Islet of Langerhans (tissue), 1 donor: Measurements from ENCODE around the gene RASSF9.

Experiments used
- FAIRE-seq: peaks from one replicate; lab custom pipeline; 2011; peaks lifted over from hg19 to GRCh38; lab: Jason Lieb, UNC

The RASSF9 gene

GRCh38 chr12:85821206-85821605 lies 15.0 kb downstream of the RASSF9 start:
- FAIRE-seq = no peak

DNA sequence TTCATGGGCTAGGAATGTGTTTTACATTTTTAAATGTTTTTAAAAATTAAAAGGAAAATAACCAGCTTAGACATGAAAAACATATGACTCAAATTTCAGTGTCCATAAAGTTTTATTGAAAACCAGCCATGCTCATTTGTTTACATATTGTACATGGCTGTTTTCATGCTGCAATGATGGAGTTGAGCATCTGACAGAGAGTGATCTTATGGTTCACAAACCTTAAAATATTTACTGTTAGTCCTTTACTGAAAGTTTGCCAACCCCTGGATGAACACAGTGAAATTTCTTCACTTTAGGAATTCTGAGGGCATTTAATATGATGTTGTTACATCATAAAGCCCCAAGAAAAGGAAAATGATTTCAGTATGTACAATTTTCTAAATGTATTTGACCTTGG lies 16.1 kb downstream of the RASSF9 start:
- no peak for FAIRE-seq

DNA sequence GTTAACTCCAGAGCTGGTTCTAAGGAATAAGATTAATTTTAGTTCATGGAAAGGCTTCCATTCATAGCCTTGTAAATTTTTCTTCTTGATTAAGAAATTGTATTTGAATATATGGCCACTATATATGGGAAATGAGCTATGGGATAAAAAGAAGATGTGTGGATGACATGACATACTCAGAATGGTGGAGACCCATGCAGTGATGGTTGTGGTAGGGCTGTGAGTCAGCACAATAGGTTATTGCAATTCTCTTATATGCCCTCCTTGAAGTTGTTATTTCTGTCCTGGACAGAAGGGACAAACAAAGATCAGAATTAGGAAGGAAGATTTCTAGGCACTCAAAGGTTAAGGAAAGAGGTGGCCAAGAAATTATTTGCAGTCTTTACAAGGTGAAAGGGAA lies 21.5 kb downstream of the RASSF9 start:
- no peak for FAIRE-seq

- FAIRE-seq = no peak
Measured at GRCh38 chr12:85814071-85814470, 22.1 kb downstream of the RASSF9 start.

GRCh38 chr12:85809500-85809899 lies 26.7 kb downstream of the RASSF9 start:
- FAIRE-seq = no peak

DNA sequence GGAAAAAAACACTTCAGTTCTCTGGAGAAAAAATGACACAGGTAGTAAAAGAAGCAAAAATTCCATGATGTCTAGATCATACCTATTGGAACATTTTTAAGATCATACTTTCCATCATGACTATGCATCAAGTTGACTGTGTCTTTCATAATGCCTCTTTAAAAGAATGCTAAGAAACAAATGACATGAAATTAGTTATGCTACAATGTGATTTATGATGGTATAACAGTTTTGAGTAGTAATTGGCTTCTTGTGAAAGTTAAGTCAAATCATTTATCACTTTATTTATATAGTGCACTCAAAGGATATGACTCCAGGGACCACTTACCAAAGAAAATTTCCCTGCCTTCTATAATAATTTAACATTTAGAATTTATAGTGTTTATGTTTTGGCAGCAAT lies 28.5 kb downstream of the RASSF9 start:
- no peak for FAIRE-seq

- no peak for FAIRE-seq
Measured at GRCh38 chr12:85805654-85806053, 30.6 kb downstream of the RASSF9 start.

DNA sequence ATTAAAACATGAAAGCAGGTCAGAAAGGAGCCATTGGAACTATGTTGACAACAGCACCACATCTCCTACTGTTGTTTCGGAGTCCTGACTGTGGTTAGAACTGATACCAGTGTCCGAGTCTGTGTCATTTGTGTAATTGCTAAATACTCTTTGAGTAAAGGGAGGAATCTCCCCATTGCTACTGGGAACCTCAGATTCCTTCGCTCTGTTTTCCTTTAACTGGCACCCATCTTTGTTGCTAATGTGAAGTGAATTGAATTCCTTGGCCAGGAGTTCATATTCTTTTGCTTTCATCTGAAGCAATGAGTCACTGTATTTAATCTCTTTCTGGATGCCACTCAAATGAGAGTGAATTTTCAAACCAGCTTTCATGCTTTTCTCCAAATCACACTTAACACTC lies 31.5 kb downstream of the RASSF9 start:
- no peak for FAIRE-seq

DNA sequence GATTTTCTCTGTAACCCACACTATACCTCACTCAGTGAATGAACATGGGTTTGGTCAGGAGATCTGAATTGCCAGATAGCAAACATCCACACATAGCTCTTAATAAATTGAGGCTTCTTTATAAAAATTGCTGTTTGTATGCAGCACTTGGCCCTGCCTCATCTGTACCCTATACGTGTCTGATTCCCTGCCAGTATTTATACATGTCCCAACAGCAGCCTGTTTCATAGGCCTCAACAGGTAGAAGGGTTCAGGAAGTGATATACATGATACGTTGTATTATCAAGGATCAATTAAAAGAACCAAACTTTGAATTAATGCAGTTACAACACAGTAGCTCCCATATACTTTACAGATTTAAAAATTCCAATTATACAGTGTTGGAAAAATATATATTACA lies 32.3 kb downstream of the RASSF9 start:
- no peak for FAIRE-seq

DNA sequence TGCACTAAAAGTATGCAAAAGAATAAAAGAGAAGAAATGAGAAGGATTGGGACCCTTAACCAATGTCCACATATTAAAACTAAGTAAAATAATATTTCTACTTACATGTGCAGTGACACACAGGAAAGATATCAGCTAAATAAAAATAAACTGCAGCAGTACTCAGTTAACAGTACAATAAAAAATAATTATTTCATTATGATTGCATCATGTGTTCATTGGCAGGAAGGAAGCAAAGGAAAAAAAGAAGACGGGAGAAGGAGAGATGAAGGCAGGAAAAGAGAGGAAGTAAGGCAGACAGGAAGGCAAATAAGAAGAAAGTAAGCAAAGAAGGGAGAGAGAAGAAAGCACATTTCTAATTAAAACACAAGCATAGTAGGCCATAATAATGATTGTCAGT lies 33.0 kb downstream of the RASSF9 start:
- no peak for FAIRE-seq

- no peak for FAIRE-seq
Measured at GRCh38 chr12:85798122-85798521, 38.1 kb downstream of the RASSF9 start.

DNA sequence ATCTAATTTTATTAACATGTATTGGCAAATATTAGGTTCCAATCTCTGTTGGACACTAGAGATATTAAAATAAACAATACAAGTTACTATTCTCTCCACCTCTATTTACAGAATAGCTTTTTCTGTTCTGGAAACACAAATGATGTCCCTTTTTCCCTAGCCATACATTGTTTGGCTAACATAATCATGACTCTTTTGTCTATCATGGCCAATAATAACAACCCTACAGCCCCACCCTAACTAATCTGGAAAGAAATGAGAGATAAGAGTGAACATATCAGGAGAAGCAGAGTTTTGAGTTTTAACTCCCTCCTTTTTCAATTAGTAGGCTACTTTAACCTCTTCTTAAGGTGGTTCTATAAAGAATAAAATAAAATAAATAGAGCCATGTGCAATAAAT lies 40.2 kb downstream of the RASSF9 start:
- FAIRE-seq = no peak

- FAIRE-seq = no peak
Measured at GRCh38 chr12:85794531-85794930, 41.7 kb downstream of the RASSF9 start.

DNA sequence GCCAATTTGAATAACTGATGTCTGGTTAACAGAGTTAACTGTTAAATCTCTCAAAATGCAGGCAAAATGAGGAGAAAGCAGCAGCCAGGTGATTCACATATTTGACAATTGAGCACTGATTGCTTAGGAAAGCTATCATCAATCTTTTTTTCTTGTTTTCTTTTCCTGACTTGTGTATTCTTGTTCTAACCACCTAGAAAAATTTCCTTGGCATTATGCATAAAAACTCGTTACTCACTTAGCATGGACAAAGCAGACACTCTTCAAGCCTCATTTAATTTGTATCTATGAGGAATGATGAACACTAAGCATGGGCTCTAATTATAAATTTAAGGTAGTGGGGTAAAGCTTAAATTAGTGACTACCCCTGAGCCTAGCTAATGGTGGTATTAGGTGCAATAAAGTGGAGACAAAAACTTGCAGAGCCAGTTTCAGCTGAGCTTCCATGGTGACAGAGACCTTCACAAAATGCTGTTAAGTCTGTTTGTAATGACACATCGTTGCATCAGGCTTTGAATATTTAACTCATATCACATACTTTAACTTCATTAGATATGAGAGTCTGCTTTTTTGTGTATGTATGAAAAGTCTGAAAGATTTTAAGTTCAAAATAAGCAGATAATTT lies 52.0 kb downstream of the RASSF9 start:
- FAIRE-seq = no peak

GRCh38 chr12:85782711-85783110 lies 53.5 kb downstream of the RASSF9 start:
- FAIRE-seq = no peak

- peak; percentile 5 for FAIRE-seq
Measured at GRCh38 chr12:85781766-85782165, 54.4 kb downstream of the RASSF9 start.

DNA sequence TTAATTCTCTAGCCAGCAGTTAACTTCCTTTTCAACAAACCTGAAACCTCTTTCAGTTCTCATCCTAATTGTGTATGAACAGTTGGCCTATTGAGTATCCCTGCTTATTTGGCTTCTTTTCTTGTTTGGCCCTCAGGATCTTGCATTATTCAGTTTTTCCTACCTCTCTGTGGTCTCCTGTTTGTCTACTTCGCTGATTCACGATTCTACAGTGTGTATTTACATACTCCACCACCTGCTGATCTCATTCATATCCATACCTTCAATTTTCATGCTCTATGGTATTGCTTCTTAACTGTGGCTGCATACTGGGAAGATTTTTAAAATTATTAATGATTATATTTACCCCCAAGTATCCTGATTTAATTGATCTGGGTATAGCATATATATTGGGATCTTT lies 56.4 kb downstream of the RASSF9 start:
- no peak for FAIRE-seq

GRCh38 chr12:85775091-85775490 lies 61.1 kb downstream of the RASSF9 start:
- no peak for FAIRE-seq

- FAIRE-seq = no peak
Measured at GRCh38 chr12:85765453-85765869, 70.7 kb downstream of the RASSF9 start.

GRCh38 chr12:85759623-85760022 lies 76.6 kb downstream of the RASSF9 start:
- FAIRE-seq = no peak

GRCh38 chr12:85759091-85759490 lies 77.1 kb downstream of the RASSF9 start:
- no peak for FAIRE-seq

DNA sequence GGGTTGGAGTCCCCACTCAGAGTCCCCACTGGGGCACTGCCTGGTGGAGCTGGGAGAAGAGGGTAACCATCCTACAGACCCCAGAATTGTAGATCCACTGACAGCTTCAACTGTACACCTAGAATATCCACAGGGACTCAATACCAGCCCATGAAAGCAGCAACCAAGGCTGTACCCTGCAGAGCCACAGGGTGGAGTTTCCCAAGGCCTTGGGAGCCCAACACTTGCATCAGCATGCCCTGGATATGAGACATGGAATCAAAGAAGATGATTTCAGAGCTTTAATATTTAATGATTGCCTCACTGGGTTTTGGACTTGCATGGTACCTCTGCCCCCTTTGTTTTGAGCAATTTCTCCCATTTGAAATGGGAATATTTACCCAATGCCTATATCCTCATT lies 80.4 kb downstream of the RASSF9 start:
- FAIRE-seq = no peak
